ENCODE results near the gene HEATR9.

- TF ChIP-seq CTCF (conservative IDR thresholded peaks at IDR 0.05; ENCODE audit: low read length) (no peak), EZH2phosphoT487 (IDR thresholded peaks at IDR 0.05; ENCODE audit: borderline replicate concordance) (no peak)
These were observed 11.3 kb upstream of the HEATR9 start, which contains the start of gene CCL5 for GRCh38 chr17:35879773-35880654.

All from Loucy (cell line).